Measurements from ENCODE around the gene SIRT5. TPM values are rescaled to one million over a fixed set of nuclear protein-coding genes. Genes with fewer than 3 reads are reported as not detected.

SIRT5 gene
- total RNA-seq, 1 donor from 2014 or later: 22.5 TPM

GRCh38 chr6:13550656-13551055 is 23.7 kb upstream of the SIRT5 start:
- ATAC-seq: no peak

GRCh38 chr6:13553646-13554045 is 20.8 kb upstream of the SIRT5 start:
- no peak for DNase-seq (ENCODE audit: low spot score)
- ATAC-seq: no peak

More at GRCh38 chr6:13550656-13551055, 23.7 kb upstream of the SIRT5 start:
- DNase-seq (ENCODE audit: low spot score): no peak

GRCh38 chr6:13554929-13555333 is 19.5 kb upstream of the SIRT5 start:
- DNase-seq (ENCODE audit: low spot score) (no peak), ATAC-seq (peak; percentile 31)

DNA sequence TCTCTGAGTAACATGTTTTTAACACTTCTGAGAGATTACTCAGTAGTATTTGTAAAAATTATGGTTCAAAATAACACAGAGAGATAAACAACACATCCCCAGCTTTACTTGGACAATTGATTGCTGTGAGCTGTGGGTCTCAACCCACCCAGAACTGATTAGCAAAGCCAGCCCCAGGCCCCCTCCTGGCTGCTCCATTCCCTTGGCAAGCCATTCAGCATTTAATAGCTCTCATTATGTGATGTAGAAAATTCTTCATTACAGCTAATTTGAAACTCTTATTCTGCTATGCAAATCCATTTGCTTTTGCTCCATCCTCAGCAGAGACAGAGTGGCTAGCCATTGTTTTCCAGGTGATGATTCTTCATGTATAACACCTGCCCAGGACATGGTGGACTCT is 16.6 kb upstream of the SIRT5 start:
- DNase-seq (ENCODE audit: low spot score) (no peak), ATAC-seq (no peak)

- ATAC-seq (peak; percentile 42), DNase-seq (ENCODE audit: low spot score) (no peak)
Observed at GRCh38 chr6:13558718-13559117, 15.7 kb upstream of the SIRT5 start.

DNA sequence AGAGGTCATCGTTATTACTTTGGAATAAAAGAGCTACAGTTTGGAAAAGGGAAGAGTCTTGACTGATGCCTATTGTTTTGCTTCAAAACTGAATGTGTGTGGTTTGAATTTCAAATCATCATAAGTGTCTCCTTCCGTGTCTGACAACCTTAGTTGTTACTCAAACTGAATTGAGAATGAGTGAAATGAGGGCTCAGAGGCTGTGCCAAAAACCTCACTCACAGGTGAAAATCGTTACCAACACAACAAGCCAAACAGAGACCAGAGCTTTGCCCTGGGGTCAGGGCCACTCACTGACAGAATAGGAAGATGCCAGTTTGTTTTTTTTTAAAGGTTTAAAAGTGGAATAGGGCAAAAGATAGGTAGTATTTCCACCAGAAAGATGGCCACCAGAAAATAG is 15.2 kb upstream of the SIRT5 start:
- DNase-seq (ENCODE audit: low spot score): peak; percentile 91
- ATAC-seq: peak; percentile 69

DNA sequence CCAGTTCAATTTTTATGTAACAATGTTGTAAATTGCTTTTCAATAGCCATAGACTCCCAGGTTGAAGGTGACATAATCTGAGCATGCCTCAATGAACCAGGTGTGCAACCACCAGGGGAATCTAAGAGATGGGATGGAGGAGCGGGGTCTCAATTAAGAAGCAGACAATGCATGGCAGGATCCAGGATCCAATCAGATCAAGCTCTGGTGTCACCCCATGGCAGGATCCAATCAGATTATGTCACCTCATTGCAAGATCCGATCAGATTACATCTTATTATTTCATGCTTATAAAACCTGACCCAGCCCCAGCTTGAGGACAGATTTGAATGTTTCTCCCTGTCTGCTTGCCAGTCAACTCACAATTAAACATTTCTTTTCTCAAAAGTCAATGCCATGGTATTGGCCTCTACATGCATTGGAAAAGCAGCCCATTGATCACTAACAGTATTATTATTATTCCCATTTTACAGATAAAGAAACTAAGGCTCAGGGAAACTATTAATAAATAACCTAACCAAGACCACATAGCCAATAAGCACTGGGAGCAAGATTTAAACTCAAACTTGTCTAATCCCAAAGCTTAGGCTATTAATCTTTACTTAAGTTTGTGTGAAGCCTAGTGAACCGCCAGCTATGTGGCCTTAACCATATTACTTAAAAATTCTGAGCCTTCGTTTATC is 14.3 kb upstream of the SIRT5 start:
- no peak for ATAC-seq
- no peak for DNase-seq (ENCODE audit: low spot score)

DNA sequence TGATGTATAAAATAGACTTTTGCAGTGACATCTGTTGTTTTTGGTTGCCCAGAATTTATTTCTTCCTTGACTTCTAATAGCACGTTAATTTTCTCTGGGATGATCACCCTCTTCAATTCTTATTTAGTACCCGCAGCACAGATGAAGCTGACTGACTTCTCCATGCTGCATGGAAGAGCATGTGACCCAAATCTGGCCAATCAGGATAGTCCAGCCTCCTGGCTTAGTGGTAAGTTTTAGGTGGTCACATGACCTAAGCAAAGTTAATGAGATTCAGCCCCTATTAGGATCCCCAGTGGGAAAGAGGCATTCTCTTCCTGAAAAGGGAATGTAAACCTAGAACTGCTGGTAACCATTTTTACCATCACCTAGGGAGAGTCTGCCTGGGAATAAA is 13.8 kb upstream of the SIRT5 start:
- ATAC-seq (no peak), DNase-seq (ENCODE audit: low spot score) (no peak)

DNA sequence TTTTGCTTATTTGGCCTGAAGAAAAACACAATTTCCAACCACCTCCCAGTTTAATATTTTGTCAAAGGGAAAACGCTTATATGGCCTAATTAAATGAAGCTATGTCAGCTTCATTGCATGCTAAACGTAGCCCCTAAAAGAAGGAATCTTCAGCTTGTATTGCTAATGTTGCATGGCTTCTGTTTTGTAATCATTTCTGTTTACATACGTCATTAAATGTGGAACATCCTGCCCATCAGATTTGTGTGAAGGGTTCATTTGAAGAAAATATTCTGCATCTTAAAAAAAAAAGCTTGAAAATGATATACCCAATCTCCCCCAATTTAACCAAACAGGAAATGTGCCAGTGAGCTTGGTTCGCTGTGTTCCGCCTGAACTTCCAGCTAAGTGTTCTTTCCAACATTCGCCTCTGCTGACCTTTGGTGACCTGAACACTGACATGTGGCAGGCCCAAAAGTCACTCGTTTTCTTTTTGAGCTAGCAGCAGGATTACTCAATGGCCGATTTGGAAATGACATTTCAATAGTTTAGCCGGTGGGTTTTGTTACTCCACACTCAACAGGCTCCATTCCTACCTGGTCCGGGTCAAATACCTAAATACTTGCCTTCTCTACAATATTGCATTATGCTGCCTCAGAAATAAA is 12.7 kb upstream of the SIRT5 start:
- ATAC-seq (peak; percentile 74), DNase-seq (ENCODE audit: low spot score) (peak; percentile 90)

DNA sequence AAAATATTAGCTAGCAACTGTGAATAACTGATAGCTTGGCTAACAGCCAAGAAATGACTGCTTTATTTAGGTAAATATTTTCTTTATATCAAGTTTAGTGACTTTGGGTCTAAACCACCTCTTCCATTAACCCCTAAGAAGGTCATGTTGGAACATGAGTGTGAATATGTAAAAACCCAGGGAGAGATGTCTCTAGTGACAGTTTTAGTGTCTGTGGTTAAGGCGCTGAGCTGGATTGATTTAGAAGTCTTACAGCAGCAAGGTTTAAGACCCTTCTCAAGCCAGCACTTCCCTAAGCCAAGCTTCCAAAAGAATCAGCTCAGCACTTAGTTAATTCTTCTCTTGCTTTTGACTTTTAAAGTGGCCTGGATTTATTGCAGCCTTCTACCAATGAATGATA is 11.4 kb upstream of the SIRT5 start:
- DNase-seq (ENCODE audit: low spot score): no peak

GRCh38 chr6:13565921-13566320 is 8.5 kb upstream of the SIRT5 start:
- DNase-seq (ENCODE audit: low spot score): no peak
- no peak for ATAC-seq

More for the DNA sequence above, 11.4 kb upstream of the SIRT5 start:
- ATAC-seq: no peak

DNA sequence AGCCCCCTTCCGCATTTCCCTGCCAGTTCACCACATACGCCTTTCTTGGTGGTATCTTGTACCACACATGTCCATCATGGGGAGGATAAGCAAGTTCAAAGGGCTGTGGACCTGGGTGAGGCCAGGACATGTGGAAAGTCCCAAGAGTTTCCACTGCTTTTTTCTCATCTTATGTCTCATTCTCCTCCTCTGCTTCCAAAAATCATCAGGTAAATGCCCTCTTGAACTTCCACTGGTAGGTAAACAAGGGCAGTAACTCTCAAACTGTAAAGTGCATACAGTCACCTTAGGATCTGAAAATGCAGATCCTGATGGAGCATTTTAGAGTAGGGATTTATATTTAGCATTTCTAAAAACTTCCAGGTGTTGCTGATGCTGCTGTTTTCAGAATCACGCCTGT is 7.9 kb upstream of the SIRT5 start:
- DNase-seq (ENCODE audit: low spot score): no peak
- ATAC-seq: peak; percentile 6

- peak; percentile 64 for ATAC-seq
Observed at GRCh38 chr6:13568970-13569369, 5.4 kb upstream of the SIRT5 start.

DNA sequence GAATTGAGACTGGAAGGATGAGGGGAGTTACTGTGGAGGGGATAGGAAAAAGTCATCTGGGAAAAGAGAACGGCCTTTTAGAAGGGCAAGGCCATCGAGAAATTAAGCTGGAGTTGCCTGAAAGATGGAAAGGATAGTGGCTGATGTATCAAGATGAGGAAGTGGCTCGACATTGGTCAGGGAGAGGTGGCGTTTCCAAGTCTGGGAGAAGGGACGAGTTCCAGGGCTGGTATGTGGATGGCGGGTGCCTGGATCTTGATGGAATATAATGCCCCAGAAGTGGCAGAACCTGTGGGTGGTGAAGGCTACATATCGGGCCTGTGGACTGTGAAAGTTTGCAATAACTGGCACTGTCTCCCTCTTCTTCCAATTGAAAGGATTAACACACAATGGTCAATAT is 2.2 kb upstream of the SIRT5 start:
- ATAC-seq: no peak
- DNase-seq (ENCODE audit: low spot score): no peak

More at GRCh38 chr6:13568970-13569369, 5.4 kb upstream of the SIRT5 start:
- no peak for DNase-seq (ENCODE audit: low spot score)

- no peak for ATAC-seq
Observed at GRCh38 chr6:13572951-13573654, 1.3 kb upstream of the SIRT5 start.

GRCh38 chr6:13573669-13574110 is 711 bp upstream of the SIRT5 start:
- DNase-seq (ENCODE audit: low spot score) (no peak), ATAC-seq (no peak)

More at GRCh38 chr6:13572951-13573654, 1.3 kb upstream of the SIRT5 start:
- no peak for DNase-seq (ENCODE audit: low spot score)

- DNase-seq (ENCODE audit: low spot score): peak; percentile 95
- ATAC-seq: peak; percentile 90
Observed at GRCh38 chr6:13574149-13574570, 241 bp upstream of the SIRT5 start.

DNA sequence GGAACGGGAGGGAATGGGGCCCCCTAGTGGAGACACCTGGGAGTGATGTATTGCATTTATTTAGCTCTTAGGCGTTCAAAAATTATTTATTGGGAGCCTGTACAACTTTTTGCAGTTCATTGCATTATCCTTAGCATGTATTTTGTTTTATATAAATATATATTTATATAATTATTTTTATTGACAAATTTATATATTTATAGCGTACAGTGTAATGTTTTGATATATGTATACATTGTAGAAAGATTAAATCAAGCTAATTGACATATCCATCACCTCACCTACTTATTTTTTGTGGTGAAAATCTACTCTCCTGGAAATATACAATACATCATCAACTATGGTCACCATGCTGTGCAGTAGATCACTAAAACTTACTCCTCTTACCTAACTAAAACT is 975 bp downstream of the SIRT5 start:
- ATAC-seq: no peak
- no peak for DNase-seq (ENCODE audit: low spot score)

GRCh38 chr6:13576017-13576416 is 1.6 kb downstream of the SIRT5 start:
- DNase-seq (ENCODE audit: low spot score): no peak
- no peak for ATAC-seq

GRCh38 chr6:13577926-13578325 is 3.5 kb downstream of the SIRT5 start:
- DNase-seq (ENCODE audit: low spot score) (no peak), ATAC-seq (no peak)

- no peak for DNase-seq (ENCODE audit: low spot score)
- ATAC-seq: no peak
Observed at GRCh38 chr6:13579911-13580310, 5.5 kb downstream of the SIRT5 start.

GRCh38 chr6:13581700-13582229 is 7.4 kb downstream of the SIRT5 start:
- no peak for ATAC-seq
- no peak for DNase-seq (ENCODE audit: low spot score)
